Adrenal gland (tissue), 12 donors: ENCODE results near the gene SKOR2. TPM values are rescaled to one million over a fixed set of nuclear protein-coding genes. Genes with fewer than 3 reads are reported as not detected.

Source experiments
- DNase-seq, 7 donors: peaks; one replicate each; pipeline ENCODE4 v3.0.0-alpha.2; 2019 to 2020
- H3K27ac ChIP-seq, 5 donors: fragments of 200-600 bp; sonication (generic) in 4 of 5; 1 replicate in 3 of 5; 2 replicates in 2 of 5; pipeline versions ENCODE4 v1.5.1 to v1.8.0; 2016 to 2020; ENCODE audit warnings: mild to moderate bottlenecking in 1 of 5
- H3K27me3 ChIP-seq: fragments of 200-600 bp; 2 replicates; pipeline ENCODE4 v1.8.0; 2021
- H3K36me3 ChIP-seq, 2 donors: fragments of 200-600 bp; replicated peaks in 1 of 2; 1 replicate in 1 of 2; 2 replicates in 1 of 2; pipeline versions ENCODE4 v1.5.1 to v1.8.0; 2018 to 2022
- H3K4me1 ChIP-seq, 2 donors: fragments of 200-600 bp; replicated peaks in 1 of 2; 1 replicate in 1 of 2; 2 replicates in 1 of 2; pipeline versions ENCODE4 v1.5.1 to v1.8.0; 2018 to 2021
- H3K4me3 ChIP-seq, 4 donors: fragments of 200-600 bp; sonication (generic) in 3 of 4; one replicate each; pipeline ENCODE4 v1.5.1; 2016 to 2018
- H3K9me3 ChIP-seq, 3 donors: fragments of 200-600 bp; sonication (generic) in 1 of 3; replicated peaks in 1 of 3; 1 replicate in 2 of 3; 2 replicates in 1 of 3; pipeline versions ENCODE4 v1.5.1 to v1.8.0; 2016 to 2021
- CTCF ChIP-seq, 6 experiments: fragments of 450-650 bp in 4 of 6; fragments of 200-600 bp in 2 of 6; sonication (generic) in 1 of 6; IDR thresholded peaks; 1 replicate in 5 of 6; 2 replicates in 1 of 6; pipeline versions ENCODE4 v1.5.1 to v1.8.0; 2016 to 2021; ENCODE audit warnings: antibody characterized with exemption in 6 of 6, mild to moderate bottlenecking in 2 of 6, moderate library complexity in 1 of 6
- POLR2A ChIP-seq, 2 donors: fragments of 450-650 bp; IDR thresholded peaks; one replicate each; pipeline ENCODE4 v1.6.1; 2017; ENCODE audit warnings: antibody characterized with exemption in 2 of 2, mild to moderate bottlenecking in 2 of 2, moderate library complexity in 1 of 2
- WGBS, 4 donors: extraction: QIAGEN DNeasy Blood & Tissue Kit in 2 of 4; methylation state at CpG; one replicate each; pipeline versions ENCODE4 v1.1.5 to v1.1.7; 2013 to 2017; 5-methylcytosine and 5-hydroxymethylcytosine counted together
- intact Hi-C, 2 donors: fragments of 100-400 bp; cut with DNase I; formaldehyde crosslinking; loops; one replicate each; pipeline versions ENCODE4 v1.14.1 to v1.15.0; 2022 to 2023
- polyA plus RNA-seq, 3 donors: library from polyadenylated mRNA; stranded (reverse); fragments of 200-250 nt in 2 of 3; fragments of 350-450 nt in 1 of 3; fragmentation: Illumina TruSeq in 1 of 3; extraction: RNeasy Lipid Tissue Mini Kit (QIAGEN cat#74804) in 1 of 3; gene quantifications; one replicate each; pipeline ENCODE4 v1.2.3, GENCODE V29; 2013 to 2014
- total RNA-seq, 9 donors: library from RNA; depleted of rRNA in 4 of 9; stranded (reverse); fragments of >200 nt in 4 of 9; fragments of 120-200 nt in 1 of 9; fragmentation: NEBNext Ultra II Directional in 1 of 9; extraction: Animal tissue kit (Norgen Biotek cat#: 25700) in 1 of 9; gene quantifications; one replicate each; pipeline versions ENCODE4 v1.1.0 to v1.2.4, GENCODE V29; 2013 to 2023
- donor health status: healthy with polysubstance abuse.
- donor health status: Bipolar disorder and iron deficiency.
- donor health status: DM: yes; HTN: yes; CAD: no.
- donor health status: DM: no; HTN: no; CAD: no.
- donor health status: DM: no; HTN: no; CAD: no.
- donor health status: DM: yes; HTN: yes; CAD: no.

SKOR2 gene
- total and polyA plus RNA-seq, 12 donors: not detected

GRCh38 chr18:47249314-47249981 lies 2.0 kb downstream of the SKOR2 start:
- Histone ChIP-seq H3K27me3 (peaks cover 99% of the 10 kb centered on the region), H3K9me3 (no peaks in the 10 kb centered on the region), H3K36me3 (no peaks in the 10 kb centered on the region), H3K4me3 (no peak overlapping the region), H3K27ac (no peak overlapping the region), H3K4me1 (no peaks in the 10 kb centered on the region)
- intact Hi-C loops: no loop called here
- 9 to 11% (median 11%) methylated on average over 7 of the region's 7 CpGs for WGBS, 4 donors
- TF ChIP-seq CTCF (IDR thresholded peaks at IDR 0.05): no peak
- no peak for TF ChIP-seq POLR2A (IDR thresholded peaks at IDR 0.05)
- DNase-seq: no peak

GRCh38 chr18:47248604-47249313 lies 2.7 kb downstream of the SKOR2 start:
- DNase-seq: no peak
- Histone ChIP-seq H3K27me3 (peaks cover 97% of the 10 kb centered on the region), H3K9me3 (no peaks in the 10 kb centered on the region), H3K4me3 (no peak overlapping the region), H3K27ac (no peak overlapping the region), H3K36me3 (no peaks in the 10 kb centered on the region), H3K4me1 (no peaks in the 10 kb centered on the region)
- intact Hi-C loops: no loop called here
- TF ChIP-seq POLR2A (IDR thresholded peaks at IDR 0.05) (no peak), CTCF (IDR thresholded peaks at IDR 0.05) (no peak)
- 7 to 10% (median 7%) methylated on average over 26 to 62 of the region's 62 CpGs for WGBS, 4 donors

- H3K9me3 ChIP-seq: no peaks in the 10 kb centered on the region
- intact Hi-C loops: no loop called here
- H3K36me3 ChIP-seq: no peaks in the 10 kb centered on the region
- peak in 1 of 7 donors; percentile 27 for DNase-seq
- H3K27me3 ChIP-seq: peaks cover 91% of the 10 kb centered on the region
- no peak overlapping the region for H3K27ac ChIP-seq
- no peaks in the 10 kb centered on the region for H3K4me1 ChIP-seq
- no peak overlapping the region for H3K4me3 ChIP-seq
- 3 to 9% (median 7%) methylated on average over 8 to 61 of the region's 61 CpGs for WGBS, 4 donors
- no peak for TF ChIP-seq POLR2A (IDR thresholded peaks at IDR 0.05)
- TF ChIP-seq CTCF (IDR thresholded peaks at IDR 0.05): no peak
These were observed 3.3 kb downstream of the SKOR2 start for GRCh38 chr18:47248115-47248603.

- 3 to 4% (median 4%) methylated on average over 14 to 90 of the region's 90 CpGs; no CpG with 5 or more reads in 1 of the 4 donors for WGBS, 4 donors
- no peaks in the 10 kb centered on the region for H3K4me1 ChIP-seq
- no peak overlapping the region for H3K4me3 ChIP-seq
- no peaks in the 10 kb centered on the region for H3K36me3 ChIP-seq
- no peak overlapping the region for H3K27ac ChIP-seq
- intact Hi-C loops: no loop called here
- TF ChIP-seq POLR2A (IDR thresholded peaks at IDR 0.05) (no peak), CTCF (IDR thresholded peaks at IDR 0.05) (peak in 2 of 6 experiments; percentile 29 to 36)
- DNase-seq: peak in 1 of 7 donors; percentile 2
- H3K27me3 ChIP-seq: peaks cover 85% of the 10 kb centered on the region
- H3K9me3 ChIP-seq: no peaks in the 10 kb centered on the region
These were observed 3.9 kb downstream of the SKOR2 start for GRCh38 chr18:47247416-47248114.
